ENCODE measurements around the gene KCNJ15. TPM values are rescaled to one million over a fixed set of nuclear protein-coding genes. Genes with fewer than 3 reads are reported as not detected.
A peak's percentile ranks its signal among the peaks of the same experiment; 100 is the strongest.

KCNJ15 gene
- total RNA-seq (2021; fragmentation: NEBNext Ultra II Directional; extraction: Animal tissue kit (Norgen Biotek cat#: 25700)): 1 to 10 TPM in 1 of 6 experiments, under 1 TPM in 5; 0.33 to 1.2 (median 0.50) TPM
- long read RNA-seq: 0 reads

GRCh38 chr21:38256599-38257302 is at the start of gene KCNJ15:
Gene KCNJ15, plus strand, starts transcription at chr21:38256991. Its CDS starts 42,271 bp downstream, at chr21:38299262.
- Mint-ChIP-seq H3K27me3 (ENCODE audit: insufficient read depth) (peaks cover 3% of the 10 kb centered on the region), H3K4me3 (no peak within 1 kb of the TSS), H3K27ac (no peak within 1 kb of the TSS), H3K4me1 (ENCODE audit: low read depth) (peaks cover 41% of the 10 kb centered on the region), H3K36me3 (ENCODE audit: low read depth) (no peaks in the 10 kb centered on the region), H3K9me3 (no peaks in the 10 kb centered on the region)
- no peak for TF ChIP-seq CTCF (IDR thresholded peaks at IDR 0.05)
- DNase-seq: no peak

- Mint-ChIP-seq H3K27me3 (ENCODE audit: insufficient read depth) (peaks cover 24% of the 10 kb centered on the region), H3K9me3 (peaks cover 17% of the 10 kb centered on the region), H3K36me3 (ENCODE audit: low read depth) (peaks cover 12% of the 10 kb centered on the region), H3K4me1 (ENCODE audit: low read depth) (peaks cover 5% of the 10 kb centered on the region), H3K27ac (no peak overlapping the region), H3K4me3 (no peak overlapping the region)
- no peak for TF ChIP-seq CTCF (IDR thresholded peaks at IDR 0.05)
- DNase-seq: no peak
These were observed 48.7 kb upstream of the KCNJ15 start for GRCh38 chr21:38208118-38208517.

GRCh38 chr21:38211321-38211720 is 45.5 kb upstream of the KCNJ15 start:
- TF ChIP-seq CTCF (IDR thresholded peaks at IDR 0.05): no peak
- peaks cover 17% of the 10 kb centered on the region for H3K9me3 Mint-ChIP-seq
- DNase-seq: no peak
- H3K27me3 Mint-ChIP-seq (ENCODE audit: insufficient read depth): peaks cover 16% of the 10 kb centered on the region
- H3K27ac Mint-ChIP-seq: no peak overlapping the region
- peaks cover 12% of the 10 kb centered on the region for H3K36me3 Mint-ChIP-seq (ENCODE audit: low read depth)
- no peak overlapping the region for H3K4me3 Mint-ChIP-seq
- H3K4me1 Mint-ChIP-seq (ENCODE audit: low read depth): peaks cover 5% of the 10 kb centered on the region

DNA sequence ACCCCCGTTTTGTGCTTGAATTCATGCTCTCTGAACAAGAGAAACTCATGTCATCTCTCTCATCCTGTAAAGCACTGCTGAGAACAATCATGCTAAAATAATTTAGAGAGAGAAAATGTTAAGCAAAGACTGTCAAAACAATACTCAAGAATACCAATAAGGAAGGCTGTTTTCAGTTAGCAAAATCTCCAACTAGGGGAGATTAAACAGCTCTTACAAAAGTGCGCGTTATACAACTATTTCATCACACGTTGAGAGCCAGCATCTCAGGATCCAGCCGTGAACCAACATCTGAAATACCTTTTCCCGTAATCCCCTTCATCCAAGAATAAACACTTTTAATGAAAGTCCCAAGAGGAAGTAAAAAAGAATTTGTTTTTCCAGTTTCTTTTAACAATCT is 44.1 kb upstream of the KCNJ15 start:
- Mint-ChIP-seq H3K27me3 (ENCODE audit: insufficient read depth) (peaks cover 12% of the 10 kb centered on the region), H3K4me1 (ENCODE audit: low read depth) (peaks cover 5% of the 10 kb centered on the region), H3K36me3 (ENCODE audit: low read depth) (peaks cover 12% of the 10 kb centered on the region), H3K27ac (no peak overlapping the region), H3K9me3 (peaks cover 17% of the 10 kb centered on the region), H3K4me3 (no peak overlapping the region)
- no peak for TF ChIP-seq CTCF (IDR thresholded peaks at IDR 0.05)
- DNase-seq: no peak

DNA sequence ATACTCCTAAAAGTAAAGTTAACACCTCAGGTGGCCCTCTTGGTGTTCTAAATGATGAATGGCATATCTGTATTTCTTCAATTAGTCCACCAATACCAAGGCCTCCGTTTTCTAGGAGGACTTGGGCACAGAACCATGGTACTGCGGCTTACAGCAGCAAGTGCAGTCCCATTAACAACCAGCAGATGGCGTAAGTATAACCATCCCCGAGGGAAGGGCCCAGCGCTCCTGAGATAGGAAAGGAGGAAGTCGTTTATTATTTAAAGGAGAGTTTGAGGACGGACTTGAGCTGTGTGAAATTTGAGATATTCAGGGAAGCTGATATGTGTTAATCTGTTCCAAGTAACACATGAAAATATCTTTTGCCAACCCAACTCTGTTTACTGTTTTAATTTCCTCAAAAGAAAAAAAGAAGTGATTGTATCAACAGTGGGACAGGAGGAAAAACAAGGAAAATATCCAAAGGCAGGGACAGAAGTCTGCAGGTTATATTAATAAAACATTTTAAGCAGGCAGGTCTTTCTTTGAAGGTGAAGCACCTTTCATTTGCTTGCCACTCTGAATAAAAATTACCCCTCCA is 37.7 kb upstream of the KCNJ15 start:
- DNase-seq: peak; percentile 58
- no peak overlapping the region for H3K4me3 Mint-ChIP-seq
- peaks cover 23% of the 10 kb centered on the region for H3K9me3 Mint-ChIP-seq
- H3K27ac Mint-ChIP-seq: peak overlapping the region; percentile 63
- TF ChIP-seq CTCF (IDR thresholded peaks at IDR 0.05): peak; percentile 98
- H3K36me3 Mint-ChIP-seq (ENCODE audit: low read depth): peaks cover 35% of the 10 kb centered on the region
- no peaks in the 10 kb centered on the region; the same call in 1 of the 2 replicates for H3K27me3 Mint-ChIP-seq (ENCODE audit: insufficient read depth)
- H3K4me1 Mint-ChIP-seq (ENCODE audit: low read depth): peaks cover 33% of the 10 kb centered on the region

Measured in HFFc6 (cell line).